PFSK-1 (cell line): Measurements from ENCODE around the gene RASAL3.

Source experiments
- POLR2AphosphoS5 ChIP-seq: IDR thresholded peaks from 2 replicates; pipeline ENCODE4 v1.6.1; 2012; ENCODE audit warnings: low read depth, mild to moderate bottlenecking, control low read depth, low read length, moderate library complexity
- SIN3A ChIP-seq: IDR thresholded peaks from 2 replicates; pipeline ENCODE4 v1.6.1; 2012; ENCODE audit warnings: mild to moderate bottlenecking, low read length, moderate library complexity, borderline replicate concordance; ENCODE audit not compliant: insufficient read depth

DNA sequence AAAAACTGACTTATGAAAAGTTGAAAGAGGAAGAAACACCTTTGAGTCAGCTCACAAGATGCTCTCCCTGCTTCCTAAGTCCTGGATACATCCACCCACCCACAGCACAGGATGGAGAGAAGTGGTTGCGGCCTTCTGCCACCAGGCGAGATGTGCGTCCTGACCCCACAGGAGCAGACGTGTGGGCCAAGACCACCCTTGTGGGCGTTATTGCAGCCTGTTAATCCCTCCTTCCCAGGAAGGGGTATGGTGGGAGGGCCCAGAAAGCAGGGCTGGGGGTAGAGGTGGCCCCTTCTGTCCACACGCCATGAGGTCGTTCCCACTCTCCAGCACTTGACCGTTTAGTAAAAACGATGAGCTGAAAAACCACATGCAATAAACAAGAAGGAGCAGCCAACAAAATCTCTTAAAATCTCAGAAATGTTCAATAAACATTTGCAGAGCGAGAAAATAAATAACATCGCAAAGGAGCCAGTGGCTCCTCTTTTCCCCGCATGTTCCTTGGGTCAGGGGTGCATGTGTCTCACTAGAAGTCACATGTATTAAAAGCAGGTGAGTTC is 43.1 kb downstream of the RASAL3 start:
- TF ChIP-seq SIN3A (no peak), POLR2AphosphoS5 (no peak)
